H9 (cell line): Measurements from ENCODE around the gene ETNPPL. TPM values are rescaled to one million over a fixed set of nuclear protein-coding genes. Genes with fewer than 3 reads are reported as not detected.

ENCODE experiments used
- DNase-seq: peaks from one replicate; pipeline ENCODE4 v3.0.0-alpha.2; 2017
- H2AFZ ChIP-seq: one replicate; pipeline ENCODE4 v1.6.1; 2013; ENCODE audit warnings: mild to moderate bottlenecking, low read length, control low read depth, moderate library complexity
- H2AK5ac ChIP-seq: 2 replicates; pipeline ENCODE4 v1.6.1; 2013; ENCODE audit warnings: low read length, control low read depth, mixed read lengths; ENCODE audit not compliant: insufficient read length
- H2BK120ac ChIP-seq: one replicate; pipeline ENCODE4 v1.6.1; 2013; ENCODE audit warnings: low read depth, mild to moderate bottlenecking, low read length, control low read depth, inconsistent platforms; ENCODE audit not compliant: poor library complexity, severe bottlenecking
- H2BK12ac ChIP-seq: 2 replicates; pipeline ENCODE4 v1.6.1; 2013; ENCODE audit warnings: low read length, control low read depth, mixed read lengths, low read depth; ENCODE audit not compliant: insufficient read length
- H2BK15ac ChIP-seq: 2 replicates; pipeline ENCODE4 v1.6.1; 2013; ENCODE audit warnings: low read depth, low read length, control low read depth
- H2BK20ac ChIP-seq: one replicate; pipeline ENCODE4 v1.6.1; 2013; ENCODE audit warnings: low read depth, mild to moderate bottlenecking, low read length, control low read depth, inconsistent platforms; ENCODE audit not compliant: poor library complexity, severe bottlenecking
- H2BK5ac ChIP-seq: 2 replicates; pipeline ENCODE4 v1.6.1; 2013; ENCODE audit warnings: low read length, control low read depth, mixed read lengths; ENCODE audit not compliant: insufficient read length
- H3K14ac ChIP-seq: 2 replicates; pipeline ENCODE4 v1.6.1; 2013; ENCODE audit warnings: low read length, control low read depth; ENCODE audit not compliant: insufficient read depth
- H3K18ac ChIP-seq: 2 replicates; pipeline ENCODE4 v1.6.1; 2013; ENCODE audit warnings: low read depth, mild to moderate bottlenecking, mixed read lengths, low read length, control low read depth; ENCODE audit not compliant: insufficient read length
- H3K23ac ChIP-seq: 2 replicates; pipeline ENCODE4 v1.6.1; 2013; ENCODE audit warnings: low read length, control low read depth, mixed read lengths, low read depth; ENCODE audit not compliant: insufficient read length
- H3K23me2 ChIP-seq: 2 replicates; pipeline ENCODE4 v1.6.1; 2013; ENCODE audit warnings: low read depth, mild to moderate bottlenecking, mixed read lengths, low read length, control low read depth; ENCODE audit not compliant: insufficient read length, poor library complexity, severe bottlenecking
- H3K27ac ChIP-seq: 2 replicates; pipeline ENCODE4 v1.5.1; 2013; ENCODE audit warnings: low read length, control low read depth, mixed read lengths, low read depth; ENCODE audit not compliant: insufficient read length
- H3K27me3 ChIP-seq: 2 replicates; pipeline ENCODE4 v1.6.1; 2013; ENCODE audit warnings: low read length, control low read depth, inconsistent platforms; ENCODE audit not compliant: insufficient read depth
- H3K4ac ChIP-seq: 2 replicates; pipeline ENCODE4 v1.6.1; 2013; ENCODE audit warnings: low read depth, mild to moderate bottlenecking, control low read depth, inconsistent platforms, low read length, moderate library complexity
- H3K4me1 ChIP-seq: 2 replicates; pipeline ENCODE4 v1.6.1; 2013; ENCODE audit warnings: low read length, control low read depth, inconsistent platforms; ENCODE audit not compliant: insufficient read depth
- H3K4me2 ChIP-seq: 2 replicates; pipeline ENCODE4 v1.6.1; 2013; ENCODE audit warnings: low read length, control low read depth, mixed read lengths; ENCODE audit not compliant: insufficient read length, insufficient read depth
- H3K56ac ChIP-seq: 2 replicates; pipeline ENCODE4 v1.6.1; 2013; ENCODE audit warnings: low read depth, mild to moderate bottlenecking, mixed read lengths, low read length, control low read depth; ENCODE audit not compliant: insufficient read length
- H3K79me1 ChIP-seq: 2 replicates; pipeline ENCODE4 v1.6.1; 2013; ENCODE audit warnings: low read depth, mild to moderate bottlenecking, moderate library complexity, low read length, control low read depth, inconsistent platforms; ENCODE audit not compliant: insufficient read depth, poor library complexity, severe bottlenecking
- H3K79me2 ChIP-seq: 2 replicates; pipeline ENCODE4 v1.6.1; 2013; ENCODE audit warnings: low read length, control low read depth, inconsistent platforms; ENCODE audit not compliant: insufficient read depth
- H3K9ac ChIP-seq: 2 replicates; pipeline ENCODE4 v1.6.1; 2013; ENCODE audit warnings: low read length, control low read depth, mixed read lengths; ENCODE audit not compliant: insufficient read length; ENCODE audit errors: extremely low read depth
- H3K9me3 ChIP-seq: one replicate; pipeline ENCODE4 v1.6.1; 2013; ENCODE audit warnings: low read depth, low read length, inconsistent platforms; ENCODE audit not compliant: control insufficient read depth
- H3T11ph ChIP-seq: one replicate; pipeline ENCODE4 v1.6.1; 2013; ENCODE audit warnings: mild to moderate bottlenecking, low read length, control low read depth, inconsistent platforms
- H4K20me1 ChIP-seq: one replicate; pipeline ENCODE4 v1.6.1; 2013; ENCODE audit not compliant: control insufficient read depth, insufficient read length, insufficient read depth
- H4K5ac ChIP-seq: 2 replicates; pipeline ENCODE4 v1.6.1; 2013; ENCODE audit warnings: low read depth, mild to moderate bottlenecking, mixed read lengths, low read length, control low read depth; ENCODE audit not compliant: insufficient read length
- H4K8ac ChIP-seq: replicated peaks from 2 replicates; pipeline ENCODE4 v1.6.1; 2013; ENCODE audit warnings: low read length, control low read depth, mixed read lengths, low read depth; ENCODE audit not compliant: insufficient read length
- H4K91ac ChIP-seq: 2 replicates; pipeline ENCODE4 v1.6.1; 2013; ENCODE audit warnings: low read depth, mild to moderate bottlenecking, moderate library complexity, mixed read lengths, low read length, control low read depth; ENCODE audit not compliant: insufficient read length
- H3K27ac Mint-ChIP-seq, 3 experiments: 2 replicates in 2 of 3; 3 replicates in 1 of 3; pipeline ENCODE4 v1.8.0; 2020 to 2021; ENCODE audit warnings: mixed read lengths in 3 of 3, mild to moderate bottlenecking in 1 of 3, moderate library complexity in 1 of 3
- H3K27me3 Mint-ChIP-seq: 2 replicates; pipeline ENCODE4 v1.8.0; 2021; ENCODE audit warnings: low read depth, mild to moderate bottlenecking, moderate library complexity, mixed read lengths
- H3K36me3 Mint-ChIP-seq, 3 experiments: 2 replicates in 2 of 3; 3 replicates in 1 of 3; pipeline ENCODE4 v1.8.0; 2020 to 2021; ENCODE audit warnings: low read depth in 3 of 3, mixed read lengths in 3 of 3; ENCODE audit not compliant: insufficient read depth in 1 of 3
- H3K4me1 Mint-ChIP-seq, 2 experiments: 2 replicates each; pipeline ENCODE4 v1.8.0; 2020; ENCODE audit warnings: mixed read lengths in 2 of 2
- H3K4me3 Mint-ChIP-seq, 2 experiments: 2 replicates in 1 of 2; 3 replicates in 1 of 2; pipeline ENCODE4 v1.8.0; 2020 to 2021; ENCODE audit warnings: mild to moderate bottlenecking in 2 of 2, mixed read lengths in 2 of 2, moderate library complexity in 1 of 2
- H3K9me3 Mint-ChIP-seq, 2 experiments: 2 replicates in 1 of 2; 3 replicates in 1 of 2; pipeline ENCODE4 v1.8.0; 2020; ENCODE audit warnings: mild to moderate bottlenecking in 2 of 2, mixed read lengths in 2 of 2, moderate library complexity in 1 of 2
- WGBS: extraction: QIAGEN DNeasy Blood & Tissue Kit; methylation state at CpG from one replicate; pipeline ENCODE4 v1.1.7; 2013; ENCODE audit warnings: missing lambda C conversion rate, low lambda C conversion rate, mixed read lengths; ENCODE audit not compliant: insufficient read length; ENCODE audit errors: extremely low coverage; 5-methylcytosine and 5-hydroxymethylcytosine counted together
- total RNA-seq: library from RNA; stranded (reverse); gene quantifications from 2 replicates; pipeline ENCODE4 v1.2.1, GENCODE V29; 2021
- TF ChIP-seq, protein P1 (sequence below): fragments of 200-600 bp; sonication (generic); conservative IDR thresholded peaks from 3 replicates; pipeline ENCODE4 v1.8.0; 2021; ENCODE audit warnings: antibody characterized with exemption, mild to moderate bottlenecking

Gene ETNPPL
- total RNA-seq, 1 experiment from 2014 or later = 1.3 TPM

DNA sequence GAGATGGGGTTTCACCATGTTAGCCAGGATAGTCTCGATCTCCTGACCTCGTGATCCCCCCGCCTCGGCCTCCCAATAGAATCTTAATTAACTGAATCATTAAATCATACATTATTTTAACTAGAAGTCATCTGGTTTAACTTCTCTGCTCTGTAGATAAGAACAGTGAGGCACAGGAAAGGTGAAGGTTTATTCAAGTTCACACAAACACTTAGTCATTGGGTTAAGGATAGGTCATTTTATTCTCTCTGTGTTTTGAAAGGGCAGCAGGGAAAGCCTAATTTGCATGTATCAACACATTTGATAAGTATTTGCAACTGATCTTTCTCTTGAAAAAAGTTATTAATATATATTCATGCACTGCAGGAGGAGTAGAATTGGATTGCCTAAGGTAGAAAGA, 1.1 kb upstream of the ETNPPL start:
- H2BK120ac ChIP-seq = no peak overlapping the region
- H2BK12ac ChIP-seq = no peak overlapping the region
- H3K18ac ChIP-seq = no peak overlapping the region
- H2BK20ac ChIP-seq = no peak overlapping the region
- no peak overlapping the region for H2AK5ac ChIP-seq
- Mint-ChIP-seq H3K27ac (no peak overlapping the region), H3K36me3 (no peaks in the 10 kb centered on the region; a peak in 1 of 7 replicates), H3K4me3 (0 out of 5 replicates have a peak overlapping the region, but pooled peaks of 1 of the 2 experiments have one; percentile 29), H3K27me3 (peaks cover 48% of the 10 kb centered on the region), H3K9me3 (0 out of 5 replicates have a peak, but pooled peaks cover 0 to 4% of the 10 kb centered on the region in 2 experiments), H3K4me1 (peaks cover 14% of the 10 kb centered on the region in 2 experiments)
- no peak for DNase-seq
- no peak overlapping the region for H2AFZ ChIP-seq
- H3K4me1 ChIP-seq = no peaks in the 10 kb centered on the region
- no peak overlapping the region for H4K91ac ChIP-seq
- H3K56ac ChIP-seq = no peak overlapping the region
- no peaks in the 10 kb centered on the region for H3K9me3 ChIP-seq
- no peak overlapping the region for H2BK5ac ChIP-seq
- H4K20me1 ChIP-seq = no peaks in the 10 kb centered on the region
- H3K79me1 ChIP-seq = no peaks in the 10 kb centered on the region
- WGBS = no CpG with 5 or more reads among the region's 4 CpGs
- H3K27ac ChIP-seq = no peak overlapping the region
- H4K5ac ChIP-seq = no peak overlapping the region
- H3T11ph ChIP-seq = no peak overlapping the region
- H3K14ac ChIP-seq = no peak overlapping the region
- H2BK15ac ChIP-seq = no peak overlapping the region
- H3K27me3 ChIP-seq = no peaks in the 10 kb centered on the region
- no peaks in the 10 kb centered on the region for H3K79me2 ChIP-seq
- no peak overlapping the region for H4K8ac ChIP-seq
- TF ChIP-seq, protein P1, sequence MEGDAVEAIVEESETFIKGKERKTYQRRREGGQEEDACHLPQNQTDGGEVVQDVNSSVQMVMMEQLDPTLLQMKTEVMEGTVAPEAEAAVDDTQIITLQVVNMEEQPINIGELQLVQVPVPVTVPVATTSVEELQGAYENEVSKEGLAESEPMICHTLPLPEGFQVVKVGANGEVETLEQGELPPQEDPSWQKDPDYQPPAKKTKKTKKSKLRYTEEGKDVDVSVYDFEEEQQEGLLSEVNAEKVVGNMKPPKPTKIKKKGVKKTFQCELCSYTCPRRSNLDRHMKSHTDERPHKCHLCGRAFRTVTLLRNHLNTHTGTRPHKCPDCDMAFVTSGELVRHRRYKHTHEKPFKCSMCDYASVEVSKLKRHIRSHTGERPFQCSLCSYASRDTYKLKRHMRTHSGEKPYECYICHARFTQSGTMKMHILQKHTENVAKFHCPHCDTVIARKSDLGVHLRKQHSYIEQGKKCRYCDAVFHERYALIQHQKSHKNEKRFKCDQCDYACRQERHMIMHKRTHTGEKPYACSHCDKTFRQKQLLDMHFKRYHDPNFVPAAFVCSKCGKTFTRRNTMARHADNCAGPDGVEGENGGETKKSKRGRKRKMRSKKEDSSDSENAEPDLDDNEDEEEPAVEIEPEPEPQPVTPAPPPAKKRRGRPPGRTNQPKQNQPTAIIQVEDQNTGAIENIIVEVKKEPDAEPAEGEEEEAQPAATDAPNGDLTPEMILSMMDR = no peak
- H3K4ac ChIP-seq = no peak overlapping the region
- H3K9ac ChIP-seq = no peak overlapping the region
- no peak overlapping the region for H3K23ac ChIP-seq
- H3K23me2 ChIP-seq = peaks cover 8% of the 10 kb centered on the region
- H3K4me2 ChIP-seq = no peak overlapping the region
